C1 segment of cervical spinal cord (tissue), 14 donors: ENCODE data around the gene KATNAL2.
"Not testable (repeated sequence)": the region's sequence is repeated elsewhere in the genome, so short reads cannot be mapped to it uniquely, and the experiment has no call there.

Experiments used
- DNase-seq, 14 donors: peaks; one replicate each; lab custom pipeline; 2025; lab: John Stamatoyannopoulos, UW

The KATNAL2 gene

GRCh38 chr18:46939337-46939963, 22.0 kb downstream of the KATNAL2 start:
- no peak for DNase-seq

- DNase-seq: no peak
These were observed 22.7 kb downstream of the KATNAL2 start for GRCh38 chr18:46939998-46940571.

GRCh38 chr18:46942646-46943045, 25.2 kb downstream of the KATNAL2 start:
- DNase-seq: no peak

GRCh38 chr18:46946656-46947282, 29.4 kb downstream of the KATNAL2 start:
- peak in 13 of 14 donors; percentile 9 to 86 (median 54) for DNase-seq

- DNase-seq: no peak
These were observed 32.8 kb downstream of the KATNAL2 start for GRCh38 chr18:46950064-46950656.

GRCh38 chr18:46953195-46953594, 35.8 kb downstream of the KATNAL2 start:
- no peak for DNase-seq

GRCh38 chr18:46958209-46958608, 40.8 kb downstream of the KATNAL2 start:
- no peak for DNase-seq

GRCh38 chr18:46963656-46964578, 46.5 kb downstream of the KATNAL2 start:
- DNase-seq: not testable (repeated sequence)

GRCh38 chr18:46964579-46965293, 47.3 kb downstream of the KATNAL2 start:
- DNase-seq: not testable (repeated sequence)

GRCh38 chr18:46966266-46966665, 48.9 kb downstream of the KATNAL2 start:
- not testable (repeated sequence) for DNase-seq

GRCh38 chr18:46969551-46969950, 52.1 kb downstream of the KATNAL2 start:
- DNase-seq: not testable (repeated sequence)

- not testable (repeated sequence) for DNase-seq
These were observed 102.5 kb downstream of the KATNAL2 start for GRCh38 chr18:47019870-47020269.

GRCh38 chr18:47020757-47021156, 103.4 kb downstream of the KATNAL2 start:
- not testable (repeated sequence) for DNase-seq

- DNase-seq: not testable (repeated sequence)
These were observed 105.4 kb downstream of the KATNAL2 start for GRCh38 chr18:47022821-47023220.

GRCh38 chr18:47023769-47024465, 106.5 kb downstream of the KATNAL2 start:
- not testable (repeated sequence) for DNase-seq

GRCh38 chr18:47025557-47026174, 108.3 kb downstream of the KATNAL2 start:
- not testable (repeated sequence) for DNase-seq

GRCh38 chr18:47028738-47029137, 111.3 kb downstream of the KATNAL2 start:
- not testable (repeated sequence) for DNase-seq

- not testable (repeated sequence) for DNase-seq
These were observed 112.4 kb downstream of the KATNAL2 start for GRCh38 chr18:47029684-47030353.

- not testable (repeated sequence) for DNase-seq
These were observed 113.5 kb downstream of the KATNAL2 start for GRCh38 chr18:47030887-47031286.
